GM23248 (cell line): ENCODE results near the gene RAE1. TPM values are rescaled to one million over a fixed set of nuclear protein-coding genes. Genes with fewer than 3 reads are reported as not detected.

Source experiments
- DNase-seq: peaks from one replicate; pipeline ENCODE4 v3.0.0-alpha.2; 2015
- H2AFZ ChIP-seq: fragments of 200-600 bp; sonication (generic); 2 replicates; pipeline ENCODE4 v1.6.1; 2016; ENCODE audit warnings: antibody characterized with exemption
- H3F3A ChIP-seq: fragments of 200-600 bp; sonication (generic); 2 replicates; pipeline ENCODE4 v1.6.1; 2016; ENCODE audit warnings: mild to moderate bottlenecking, antibody characterized with exemption, mixed run types; ENCODE audit not compliant: insufficient read depth
- H3K27ac ChIP-seq: fragments of 200-600 bp; sonication (generic); 2 replicates; pipeline ENCODE4 v1.5.1; 2016; ENCODE audit warnings: mild to moderate bottlenecking
- H3K27me3 ChIP-seq: fragments of 200-600 bp; sonication (generic); replicated peaks from 2 replicates; pipeline ENCODE4 v1.6.1; 2016; ENCODE audit warnings: mild to moderate bottlenecking; ENCODE audit not compliant: insufficient read depth
- H3K36me3 ChIP-seq: fragments of 200-600 bp; sonication (generic); 2 replicates; pipeline ENCODE4 v1.6.1; 2016; ENCODE audit warnings: low read depth, mild to moderate bottlenecking
- H3K4me1 ChIP-seq: fragments of 200-600 bp; sonication (generic); 2 replicates; pipeline ENCODE4 v1.6.1; 2016; ENCODE audit warnings: mild to moderate bottlenecking; ENCODE audit not compliant: insufficient read depth
- H3K4me2 ChIP-seq: fragments of 200-600 bp; sonication (generic); one replicate; pipeline ENCODE4 v1.6.1; 2016; ENCODE audit warnings: mild to moderate bottlenecking; ENCODE audit not compliant: unreplicated experiment
- H3K4me3 ChIP-seq: fragments of 200-600 bp; sonication (generic); 2 replicates; pipeline ENCODE4 v1.5.1; 2016; ENCODE audit warnings: mild to moderate bottlenecking
- H3K79me2 ChIP-seq: fragments of 200-600 bp; sonication (generic); 2 replicates; pipeline ENCODE4 v1.6.1; 2016; ENCODE audit warnings: mild to moderate bottlenecking; ENCODE audit not compliant: insufficient read depth
- H3K9ac ChIP-seq: fragments of 200-600 bp; sonication (generic); 2 replicates; pipeline ENCODE4 v1.6.1; 2016; ENCODE audit warnings: mild to moderate bottlenecking
- H3K9me2 ChIP-seq: fragments of 200-600 bp; sonication (generic); 2 replicates; pipeline ENCODE4 v1.6.1; 2016; ENCODE audit warnings: mixed run types, mild to moderate bottlenecking, moderate library complexity; ENCODE audit not compliant: insufficient read depth
- H3K9me3 ChIP-seq: fragments of 200-600 bp; sonication (generic); one replicate; pipeline ENCODE4 v1.6.1; 2017; ENCODE audit warnings: low read depth
- H4K20me1 ChIP-seq: fragments of 200-600 bp; sonication (generic); 2 replicates; pipeline ENCODE4 v1.6.0; 2016; ENCODE audit not compliant: insufficient read depth
- EZH2 ChIP-seq: fragments of 200-600 bp; sonication (generic); IDR thresholded peaks from 2 replicates; pipeline ENCODE4 v1.6.1; 2018; ENCODE audit warnings: antibody characterized with exemption, mild to moderate bottlenecking; ENCODE audit not compliant: insufficient read depth, poor library complexity, severe bottlenecking
- EZH2phosphoT487 ChIP-seq: fragments of 200-600 bp; sonication (generic); IDR thresholded peaks from 2 replicates; pipeline ENCODE4 v1.6.1; 2018; ENCODE audit warnings: antibody characterized with exemption, moderate library complexity, mild to moderate bottlenecking, low read depth; ENCODE audit not compliant: insufficient read depth
- WGBS, 2 experiments: methylation state at CpG; one replicate each; pipeline ENCODE4 v1.1.6; 2015 to 2017; ENCODE audit warnings: low lambda C conversion rate in 2 of 2, low coverage in 1 of 2; ENCODE audit errors: missing lambda C conversion rate in 2 of 2; 5-methylcytosine and 5-hydroxymethylcytosine counted together
- in situ Hi-C: fragments of 300-500 bp; cut with MboI; formaldehyde crosslinking; loops from 2 replicates; pipeline ENCODE4 v1.15.0; 2020
- polyA plus RNA-seq: library from polyadenylated mRNA; unstranded; fragments of >200 nt; fragmentation: Nextera tagmentation; extraction: Ambion mirVana; gene quantifications from 2 replicates; pipeline ENCODE4 v1.2.1, GENCODE V29; 2016
- total RNA-seq: library from RNA; depleted of rRNA; stranded (reverse); fragments of >200 nt; shearing (Covaris generic); gene quantifications from 2 replicates; pipeline ENCODE4 v1.2.3, GENCODE V29; 2014

Gene RAE1
- total and polyA plus RNA-seq, 2 experiments from 2014 or later, result 34.7 to 54.8 TPM

- no peak overlapping the region for H3K9ac ChIP-seq
- no peaks in the 10 kb centered on the region for H3K9me2 ChIP-seq
- H3F3A ChIP-seq, result peaks cover 6% of the 10 kb centered on the region; the same call in 1 of the 2 replicates
- TF ChIP-seq EZH2phosphoT487 (no peak), EZH2 (no peak)
- no peak overlapping the region for H3K27ac ChIP-seq
- 74% methylated on average over 25 to 26 of the region's 26 CpGs for WGBS, 2 experiments
- H3K36me3 ChIP-seq, result no peaks in the 10 kb centered on the region
- no peak for DNase-seq
- no peaks in the 10 kb centered on the region for H3K4me1 ChIP-seq
- no peak overlapping the region for H3K4me2 ChIP-seq
- no peak overlapping the region for H2AFZ ChIP-seq
- in situ Hi-C loops, result no loop called here
- no peaks in the 10 kb centered on the region for H3K9me3 ChIP-seq
- H3K4me3 ChIP-seq, result no peak overlapping the region
- H3K79me2 ChIP-seq, result no peaks in the 10 kb centered on the region
- peaks cover 19% of the 10 kb centered on the region; the same call in 1 of the 2 replicates for H3K27me3 ChIP-seq
- H4K20me1 ChIP-seq, result no peaks in the 10 kb centered on the region
These were observed 70.5 kb downstream of the RAE1 start for GRCh38 chr20:57421253-57422220.

- Histone ChIP-seq H3K9me2 (no peaks in the 10 kb centered on the region), H3K79me2 (no peaks in the 10 kb centered on the region), H3K27ac (no peak overlapping the region), H4K20me1 (no peaks in the 10 kb centered on the region), H2AFZ (no peak overlapping the region), H3K4me3 (no peak overlapping the region), H3K4me1 (no peaks in the 10 kb centered on the region), H3K9me3 (no peaks in the 10 kb centered on the region), H3K9ac (no peak overlapping the region), H3K4me2 (no peak overlapping the region), H3F3A (peaks cover 6% of the 10 kb centered on the region; the same call in 1 of the 2 replicates), H3K27me3 (peaks cover 19% of the 10 kb centered on the region; the same call in 1 of the 2 replicates), H3K36me3 (no peaks in the 10 kb centered on the region)
- no peak for TF ChIP-seq EZH2
- TF ChIP-seq EZH2phosphoT487, result no peak
- in situ Hi-C loops, result no loop called here
- 59 to 61% methylated on average over 7 of the region's 7 CpGs for WGBS, 2 experiments
- DNase-seq, result no peak
These were observed 71.2 kb downstream of the RAE1 start for GRCh38 chr20:57422254-57422653.

- DNase-seq, result no peak
- Histone ChIP-seq H3K9me3 (no peaks in the 10 kb centered on the region), H3K4me2 (no peak overlapping the region), H3K4me3 (no peak overlapping the region), H3K27ac (no peak overlapping the region), H3F3A (no peaks in the 10 kb centered on the region), H3K36me3 (no peaks in the 10 kb centered on the region), H4K20me1 (no peaks in the 10 kb centered on the region), H3K9ac (no peak overlapping the region), H2AFZ (no peak overlapping the region), H3K4me1 (no peaks in the 10 kb centered on the region), H3K27me3 (peaks cover 10% of the 10 kb centered on the region; the same call in 1 of the 2 replicates), H3K9me2 (no peaks in the 10 kb centered on the region), H3K79me2 (no peaks in the 10 kb centered on the region)
- in situ Hi-C loops, result no loop called here
- 40 to 47% methylated on average over 15 to 17 of the region's 17 CpGs for WGBS, 2 experiments
- no peak for TF ChIP-seq EZH2
- TF ChIP-seq EZH2phosphoT487, result no peak
These were observed 74.3 kb downstream of the RAE1 start for GRCh38 chr20:57425150-57426013.

DNA sequence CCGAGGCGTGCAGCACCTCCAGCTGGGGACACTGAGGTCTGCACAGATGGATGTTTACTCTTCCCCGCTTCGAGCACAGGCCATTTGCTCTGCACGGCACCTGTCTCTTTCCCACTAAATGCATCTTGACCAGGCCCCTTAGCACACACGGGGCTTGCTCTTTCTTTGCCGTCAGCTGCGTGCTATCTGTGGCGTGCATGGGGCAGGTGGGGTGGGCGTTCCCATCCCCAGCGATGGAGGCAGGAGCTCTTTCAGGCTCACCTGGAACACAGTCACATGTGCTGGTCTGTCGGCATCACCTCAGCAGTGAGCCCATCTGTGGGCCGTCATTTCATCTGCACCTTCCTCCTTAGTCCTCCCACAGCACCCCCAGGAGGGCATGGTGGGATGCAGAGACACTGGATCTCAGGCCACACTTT lies 75.2 kb downstream of the RAE1 start:
- 81% methylated on average over 13 of the region's 13 CpGs for WGBS, 2 experiments
- Histone ChIP-seq H3K9me3 (no peaks in the 10 kb centered on the region), H3K79me2 (no peaks in the 10 kb centered on the region), H3K4me2 (no peak overlapping the region), H3K27ac (no peak overlapping the region), H3K27me3 (peaks cover 10% of the 10 kb centered on the region; the same call in 1 of the 2 replicates), H3F3A (no peaks in the 10 kb centered on the region), H3K4me3 (no peak overlapping the region), H3K4me1 (no peaks in the 10 kb centered on the region), H4K20me1 (no peaks in the 10 kb centered on the region), H3K9me2 (no peaks in the 10 kb centered on the region), H2AFZ (no peak overlapping the region), H3K36me3 (no peaks in the 10 kb centered on the region), H3K9ac (no peak overlapping the region)
- no peak for DNase-seq
- TF ChIP-seq EZH2 (no peak), EZH2phosphoT487 (no peak)
- in situ Hi-C loops, result no loop called here
